NOMO-1 (cell line): Measurements from ENCODE around the gene GSC2.

Source experiments
- DNase-seq, 2 experiments: peaks; one replicate each; lab custom pipeline; 2025; ENCODE audit not compliant: unreplicated experiment in 2 of 2; lab: John Stamatoyannopoulos, UW

Gene GSC2

DNA sequence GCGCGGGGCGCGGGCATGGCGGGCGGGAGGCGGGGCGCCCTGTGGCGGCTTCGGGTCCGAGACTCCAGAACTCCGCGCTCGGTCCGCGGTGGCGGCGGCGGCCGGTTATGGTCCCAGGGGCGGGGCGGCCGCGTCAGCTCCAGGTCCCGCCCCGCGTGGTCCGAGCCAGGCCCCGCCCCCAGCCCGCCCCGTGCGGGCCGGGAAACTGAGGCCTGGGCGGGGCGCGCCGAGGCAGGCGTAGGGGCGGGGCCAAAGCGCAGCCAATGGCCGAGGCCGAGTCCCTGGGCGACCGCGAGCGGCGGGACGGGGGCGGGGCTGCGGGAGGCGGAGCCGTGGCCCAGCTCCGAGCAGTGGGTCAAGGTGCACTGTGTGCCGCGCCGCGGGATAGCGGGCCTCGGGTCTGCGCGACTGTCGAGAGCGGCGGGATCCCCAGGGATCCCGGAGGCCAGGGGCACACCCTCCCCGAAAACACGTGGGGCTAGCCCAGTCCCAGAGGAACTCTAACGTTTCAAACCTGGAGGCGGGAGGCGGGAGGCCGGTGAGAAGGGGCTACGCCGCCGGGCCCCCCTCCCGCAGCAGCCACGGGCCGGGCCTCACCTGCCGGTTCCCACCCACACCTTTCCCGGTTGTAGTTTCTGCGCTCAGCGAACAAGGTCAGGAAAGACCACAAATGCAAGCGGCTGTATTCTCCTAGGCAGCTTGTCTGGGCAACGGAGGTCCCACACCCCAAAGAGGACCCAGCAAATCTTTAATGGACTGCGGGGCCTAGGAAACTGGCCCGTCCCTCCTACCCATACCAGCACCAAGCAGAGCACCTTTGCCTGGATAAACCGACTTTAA is 28.8 kb upstream of the GSC2 start, which contains the start of gene SLC25A1:
SLC25A1 (minus strand) TSS at position 80 of the 840 bp plus-strand sequence; CDS start at position 17, 63 bp downstream.
- peak; percentile 75 to 81 for DNase-seq

DNA sequence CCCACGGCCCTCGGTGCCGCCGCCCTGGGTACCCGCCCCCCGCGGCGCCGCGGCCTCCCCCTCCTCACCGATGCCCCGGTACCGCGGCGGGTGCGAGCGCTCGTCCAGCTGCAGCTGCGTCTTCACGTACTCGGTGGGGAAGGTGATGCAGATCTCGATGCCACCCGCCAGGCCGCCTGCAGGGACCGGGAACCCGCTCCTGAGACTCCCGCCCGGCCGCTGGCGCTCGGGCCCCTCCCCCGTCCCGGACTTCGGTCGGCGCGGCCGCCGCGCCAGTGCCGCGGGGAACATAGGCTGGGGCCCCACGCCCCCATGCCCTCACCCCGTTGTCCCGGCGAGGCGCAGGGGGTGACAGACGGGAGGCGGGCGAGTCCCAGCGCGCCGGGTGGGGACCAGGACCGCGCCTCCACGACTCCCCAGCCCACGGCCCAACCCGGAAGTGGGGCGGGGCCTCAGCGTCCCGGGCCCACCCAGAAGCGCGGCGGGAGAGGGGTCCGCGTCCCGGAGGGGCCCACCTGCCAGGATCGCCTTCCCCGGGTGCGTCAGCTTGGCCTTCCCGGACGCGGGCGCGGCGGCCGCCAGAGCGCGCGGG is 28.1 kb upstream of the GSC2 start:
- DNase-seq: no peak

DNA sequence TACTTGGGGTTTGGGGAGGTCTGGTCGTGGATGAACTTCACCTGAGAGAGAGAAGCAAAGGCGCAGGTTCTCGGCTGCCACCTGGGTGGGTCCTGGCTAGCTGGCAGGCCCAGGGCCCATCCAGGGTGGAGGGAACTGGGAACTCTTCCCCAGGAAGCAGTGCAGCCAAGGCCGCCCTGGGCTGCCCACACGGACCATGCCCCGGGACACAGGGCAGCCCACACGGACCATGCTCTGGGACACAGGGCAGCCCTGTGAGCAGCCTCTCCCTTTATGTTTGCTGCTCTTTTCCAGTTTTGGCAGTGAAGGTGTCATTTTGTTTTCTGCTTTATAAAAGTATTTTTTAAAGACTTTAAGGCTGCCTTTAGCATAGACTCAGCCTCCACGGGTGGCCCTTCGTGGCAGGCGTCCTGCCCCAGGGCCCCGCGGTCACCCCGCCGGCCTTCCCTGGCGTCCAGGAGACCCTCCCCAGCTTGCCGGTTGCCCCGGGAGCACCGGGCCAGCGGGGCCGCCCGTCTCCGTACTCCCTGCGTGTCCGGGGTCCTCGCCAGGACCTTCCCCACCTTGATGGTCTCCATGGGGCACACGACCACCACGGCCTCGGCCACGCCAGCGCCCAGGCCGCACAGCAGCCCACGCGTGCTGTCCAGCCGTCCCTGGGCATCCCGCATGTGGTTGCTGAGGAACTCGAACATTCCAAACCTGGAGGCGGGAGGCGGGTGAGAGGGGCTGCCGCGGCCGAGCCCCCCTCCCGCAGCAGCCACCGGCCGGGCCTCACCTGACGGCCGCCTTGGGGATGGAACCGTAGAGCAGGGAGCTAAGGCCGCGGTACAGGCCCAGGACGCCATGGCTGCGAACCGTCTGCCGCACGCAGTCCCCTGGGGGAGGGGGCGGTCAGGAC is 27.3 kb upstream of the GSC2 start:
- no peak for DNase-seq

DNA sequence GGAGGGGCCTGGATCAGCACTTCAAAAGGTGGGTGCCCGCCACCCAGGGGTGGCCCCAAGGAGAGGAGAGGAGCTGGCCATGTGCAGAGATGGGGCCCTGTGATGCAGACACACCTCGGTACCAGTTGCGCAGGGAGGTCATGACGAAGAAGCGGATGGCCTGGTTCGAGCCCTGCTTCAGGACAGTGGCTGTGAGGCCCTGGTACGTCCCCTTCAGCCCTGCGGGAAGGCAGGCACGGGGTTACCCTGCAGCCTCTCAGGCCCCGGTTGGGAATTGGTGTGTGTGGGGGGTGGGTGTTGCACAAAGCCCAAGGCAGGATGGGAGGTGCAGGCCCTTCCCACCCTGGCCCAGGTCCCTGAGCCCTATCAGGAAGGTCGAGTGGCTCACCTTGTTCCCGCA is 26.6 kb upstream of the GSC2 start:
- no peak for DNase-seq

DNA sequence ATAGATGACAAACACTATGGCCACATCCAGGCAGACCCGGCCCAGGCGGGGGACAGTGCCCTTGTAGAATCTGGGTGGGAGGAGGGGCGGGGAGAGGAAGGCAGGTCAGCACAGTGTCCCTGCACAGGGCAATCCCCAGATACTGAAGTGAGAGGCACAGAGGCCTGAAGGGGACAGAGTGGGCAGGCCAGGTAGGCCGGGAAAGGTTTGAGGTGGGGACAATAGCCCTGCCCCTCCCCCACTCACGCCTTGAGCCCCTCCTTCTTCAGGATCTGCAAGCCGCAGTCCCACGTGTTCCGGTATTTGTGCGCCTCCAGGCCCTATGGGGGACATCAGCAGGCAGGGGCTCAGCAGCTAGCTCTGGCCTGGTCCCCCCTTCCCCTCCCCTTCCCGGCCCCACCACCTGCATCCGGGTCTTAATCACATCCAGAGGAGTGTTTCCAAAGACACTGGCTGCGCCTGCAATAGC is 26.1 kb upstream of the GSC2 start:
- no peak for DNase-seq

DNA sequence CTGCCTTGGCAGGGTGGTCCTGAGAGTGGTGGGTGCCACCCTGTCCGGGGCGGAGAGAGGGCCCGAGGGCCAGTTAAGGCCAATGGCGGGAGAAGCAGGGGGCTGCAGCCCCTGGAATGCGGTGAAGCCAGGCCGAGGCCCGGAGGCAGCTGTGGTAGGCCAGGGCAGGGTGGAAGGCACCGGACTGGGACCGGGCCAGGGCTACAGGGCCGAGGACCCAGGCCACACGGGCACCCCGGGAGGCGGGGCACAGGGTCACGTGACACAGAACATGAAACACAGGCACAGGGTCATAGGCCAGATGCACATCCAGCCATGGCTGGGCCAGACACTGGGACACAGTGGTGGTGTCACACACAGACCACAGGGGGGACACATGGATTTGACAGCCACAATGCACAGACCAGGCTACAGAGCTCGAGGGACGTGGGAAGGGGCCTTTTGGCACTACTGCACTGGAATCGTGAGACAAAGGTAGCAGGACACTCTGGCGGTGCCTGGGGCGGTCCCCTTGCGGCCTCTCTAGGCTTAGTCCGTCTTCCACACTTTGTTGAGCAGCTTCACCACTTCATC is 25.6 kb upstream of the GSC2 start:
- no peak for DNase-seq

DNA sequence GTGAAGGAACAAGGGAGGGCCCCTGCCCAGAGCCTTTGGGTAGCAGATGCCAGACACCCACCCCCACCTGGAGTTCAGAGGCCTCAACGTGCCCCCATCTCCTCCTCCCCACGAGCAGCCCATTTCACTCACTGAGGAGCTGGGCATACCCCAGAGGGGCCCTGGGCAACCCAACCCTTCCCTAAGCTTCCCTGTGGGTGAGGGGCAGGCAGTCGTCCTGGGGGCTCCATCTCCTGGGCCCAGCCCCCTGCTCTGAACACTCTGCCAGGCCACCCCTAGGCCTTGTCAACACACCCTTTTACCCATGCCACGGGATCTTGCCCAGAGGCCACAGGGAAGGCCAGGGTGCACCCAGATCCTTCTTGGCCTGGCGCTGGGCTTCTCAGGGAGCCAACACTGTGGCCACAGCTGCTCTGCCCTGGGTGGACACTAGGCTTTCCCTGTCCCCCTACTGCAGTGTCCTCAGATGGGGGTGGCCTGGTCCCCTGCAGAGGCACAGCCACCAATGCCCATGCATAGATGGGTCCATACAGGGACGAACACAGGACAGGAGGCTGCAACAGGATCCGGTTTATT is 25.0 kb upstream of the GSC2 start:
- DNase-seq: no peak

DNA sequence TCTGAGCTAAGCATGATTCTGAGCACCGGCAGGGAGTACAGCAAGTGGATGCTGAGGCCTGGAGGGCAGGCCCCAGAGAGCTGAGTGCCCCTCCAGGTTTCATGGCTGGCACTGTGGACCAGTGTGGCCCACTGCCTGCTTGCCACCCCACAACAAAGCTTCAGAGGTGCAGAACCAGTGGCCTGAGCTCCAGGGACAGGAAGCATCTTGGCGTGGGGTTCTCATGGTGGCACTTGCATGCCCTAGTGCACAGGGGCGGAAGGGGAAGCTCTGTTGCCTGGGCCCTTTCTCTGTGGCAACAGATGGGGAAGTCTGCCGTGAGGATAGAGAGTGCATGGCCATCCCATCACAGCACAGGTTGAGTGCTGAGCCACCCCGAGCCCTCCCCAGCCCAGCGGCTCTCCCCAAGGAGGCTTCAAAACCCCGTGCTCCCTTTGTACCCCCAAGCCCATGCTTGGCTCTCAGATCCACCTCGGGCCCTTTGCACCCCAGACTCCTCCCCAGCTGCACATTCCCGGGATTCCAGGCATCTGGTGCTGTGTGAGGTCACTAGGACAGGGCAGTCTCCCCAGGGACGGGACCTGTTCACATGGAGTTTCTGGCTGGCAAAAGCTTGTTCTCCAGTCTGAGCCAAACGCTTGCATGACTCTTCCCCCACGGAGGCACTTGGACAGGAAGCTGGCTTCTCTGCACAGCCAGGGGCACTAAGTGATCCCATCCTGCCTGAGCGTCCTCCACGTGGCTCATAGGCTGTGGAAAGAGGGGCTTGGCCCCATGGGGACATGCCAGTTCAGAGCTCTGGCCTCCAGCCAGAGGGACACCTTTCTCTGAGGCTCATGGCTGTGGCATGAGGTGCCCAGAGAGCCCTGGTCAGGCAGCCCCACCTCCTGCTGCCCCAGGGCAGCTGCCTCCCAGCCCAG is 24.3 kb upstream of the GSC2 start:
- DNase-seq: peak; percentile 43 to 68

DNA sequence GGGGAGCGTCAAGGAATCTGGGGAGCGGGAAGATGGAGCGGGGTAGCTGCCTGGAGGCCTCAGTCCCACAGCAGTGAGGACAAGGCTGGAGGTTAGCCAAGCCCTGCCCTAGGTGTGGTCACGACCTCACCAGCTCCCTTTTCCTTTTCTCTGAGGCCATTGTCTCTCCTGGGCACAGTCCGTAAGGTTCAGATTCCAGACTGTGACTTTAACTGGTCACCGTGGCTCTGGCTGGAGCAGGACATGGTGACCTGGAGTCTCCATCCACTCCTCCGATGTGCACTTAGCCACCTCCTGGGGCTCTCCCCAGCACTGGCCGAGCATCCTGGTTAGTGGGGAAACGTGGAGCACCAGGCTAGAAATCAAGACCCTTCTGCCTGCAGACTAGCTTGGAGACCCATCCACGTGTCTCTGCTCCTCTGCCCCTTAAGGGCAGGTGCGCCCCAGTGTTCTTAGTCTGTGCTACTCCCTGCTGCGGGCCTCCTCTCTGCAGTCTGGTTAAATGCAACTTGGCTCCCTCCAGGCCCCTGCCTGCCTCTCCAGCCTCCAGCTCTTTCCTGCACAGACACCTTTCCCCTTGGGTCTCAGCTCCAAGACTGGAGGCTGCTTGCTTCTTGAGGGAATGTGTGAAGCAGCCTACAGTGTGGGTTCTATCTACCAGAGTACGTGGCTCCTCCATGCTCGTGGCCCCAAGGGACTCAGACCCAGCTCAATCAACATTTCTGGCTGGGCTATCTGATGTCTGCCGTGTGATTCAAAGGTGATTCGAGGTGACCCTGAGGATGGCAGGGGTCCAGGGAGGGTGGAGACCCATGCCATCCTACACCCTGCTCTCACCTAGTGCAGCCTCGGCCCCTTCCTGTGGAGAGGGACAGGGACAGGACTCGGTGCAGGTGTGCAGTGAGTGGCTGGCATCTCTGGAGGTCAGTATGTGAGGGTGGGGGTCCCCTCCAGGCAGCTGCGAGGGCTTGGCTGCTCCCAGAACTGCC is 23.2 kb upstream of the GSC2 start:
- no peak for DNase-seq

DNA sequence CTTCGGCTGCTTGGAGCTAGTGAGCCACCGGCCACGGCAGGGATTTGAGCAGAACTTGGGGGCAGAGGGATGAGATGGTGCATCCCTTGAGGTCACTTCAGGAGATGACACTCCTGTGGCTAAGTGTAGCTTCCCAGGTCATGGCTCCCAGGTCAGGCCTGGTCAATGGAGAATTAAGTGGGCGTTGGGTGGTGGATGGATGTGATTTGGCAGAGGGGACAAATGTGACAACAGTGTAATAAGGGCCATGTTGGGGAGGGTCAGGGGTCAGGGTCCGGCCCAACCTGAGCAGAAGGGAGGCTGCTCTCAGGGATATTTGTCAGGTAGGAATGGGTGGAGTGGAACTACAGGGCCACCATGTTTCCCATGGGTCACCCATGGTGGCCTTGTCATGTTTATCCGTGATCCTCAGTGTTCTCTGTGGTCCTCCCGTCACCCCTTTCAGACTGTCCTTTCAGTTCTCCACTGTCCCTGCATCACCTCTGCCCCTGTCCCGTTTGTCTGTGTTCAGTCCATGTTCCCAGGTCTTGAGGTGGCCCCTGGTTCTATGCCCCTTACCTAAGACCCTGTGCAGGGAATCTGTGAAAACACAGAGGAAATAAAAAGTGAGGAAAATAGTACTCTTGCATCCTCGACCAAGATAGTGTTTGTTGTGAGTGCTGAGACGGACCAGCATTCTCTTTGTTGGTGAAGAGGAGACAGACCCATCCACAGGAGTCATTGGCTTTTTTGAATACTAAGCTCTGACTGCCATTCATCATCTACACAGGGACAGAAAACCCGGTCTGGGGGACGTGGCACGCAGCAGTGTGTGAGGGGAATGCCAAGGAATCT is 22.3 kb upstream of the GSC2 start:
- DNase-seq: no peak

DNA sequence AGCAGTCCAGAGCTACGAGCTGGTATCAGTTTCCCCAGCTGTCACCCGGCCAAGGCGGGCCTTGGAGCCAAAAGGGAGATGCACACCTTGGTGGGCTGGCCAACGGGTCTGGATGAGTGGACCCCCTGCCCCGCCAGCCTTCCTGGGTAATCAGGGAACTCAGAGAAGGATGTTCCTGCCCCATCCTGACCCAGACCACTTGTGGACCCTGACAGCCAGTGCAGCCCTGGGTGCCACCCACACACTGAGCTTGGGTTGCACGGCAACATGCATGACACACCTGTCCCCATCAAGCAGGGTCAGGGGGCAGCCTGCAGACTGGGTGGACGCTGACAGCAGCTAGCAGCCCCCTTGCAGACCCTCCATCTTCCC is 19.8 kb upstream of the GSC2 start:
- DNase-seq: no peak

DNA sequence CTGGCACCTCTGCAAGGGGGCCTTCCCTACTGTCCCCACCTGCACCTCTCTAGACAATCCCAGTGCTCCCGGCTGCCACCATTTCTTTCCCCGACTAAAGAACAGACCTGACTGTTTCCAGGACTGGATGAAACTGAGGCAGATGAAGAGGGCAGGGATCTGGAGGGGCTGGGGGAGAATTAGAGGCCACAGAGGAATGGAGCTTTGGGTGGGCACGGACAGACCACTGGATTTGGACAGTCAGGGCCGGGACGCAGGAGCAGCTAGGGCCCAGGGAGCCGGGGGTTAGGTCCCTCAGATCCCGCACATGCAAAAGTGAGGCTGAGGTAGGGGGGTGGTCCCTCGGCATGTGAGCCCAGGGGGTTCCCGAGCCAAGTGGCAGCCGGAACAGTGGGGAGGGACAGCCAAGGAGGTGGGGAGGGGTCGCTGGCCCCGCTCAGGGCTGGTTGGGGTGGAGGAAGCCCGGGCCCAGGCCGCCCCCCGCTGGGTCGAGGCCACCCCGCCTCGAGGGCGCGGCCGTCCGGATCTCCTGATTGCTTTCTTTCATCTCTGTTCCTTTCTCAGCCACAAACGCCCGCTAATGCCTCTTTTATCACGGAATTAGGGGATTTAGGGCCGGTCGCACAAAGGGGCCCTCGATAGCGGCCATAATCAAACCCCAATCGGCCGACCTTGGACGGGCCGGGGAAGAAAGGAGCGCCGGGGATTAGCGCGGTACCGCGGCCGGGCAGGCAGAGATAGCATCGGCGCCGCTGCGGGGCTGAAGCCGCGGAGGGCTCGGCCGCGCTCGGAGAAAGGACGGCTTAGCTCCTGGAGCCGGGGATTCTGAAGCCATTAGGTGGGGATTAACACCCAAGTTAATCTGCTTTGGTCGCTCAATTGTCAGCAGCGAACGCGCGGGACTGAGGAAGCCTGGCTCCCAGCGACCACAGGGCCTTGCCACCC is 19.2 kb upstream of the GSC2 start:
- no peak for DNase-seq

DNA sequence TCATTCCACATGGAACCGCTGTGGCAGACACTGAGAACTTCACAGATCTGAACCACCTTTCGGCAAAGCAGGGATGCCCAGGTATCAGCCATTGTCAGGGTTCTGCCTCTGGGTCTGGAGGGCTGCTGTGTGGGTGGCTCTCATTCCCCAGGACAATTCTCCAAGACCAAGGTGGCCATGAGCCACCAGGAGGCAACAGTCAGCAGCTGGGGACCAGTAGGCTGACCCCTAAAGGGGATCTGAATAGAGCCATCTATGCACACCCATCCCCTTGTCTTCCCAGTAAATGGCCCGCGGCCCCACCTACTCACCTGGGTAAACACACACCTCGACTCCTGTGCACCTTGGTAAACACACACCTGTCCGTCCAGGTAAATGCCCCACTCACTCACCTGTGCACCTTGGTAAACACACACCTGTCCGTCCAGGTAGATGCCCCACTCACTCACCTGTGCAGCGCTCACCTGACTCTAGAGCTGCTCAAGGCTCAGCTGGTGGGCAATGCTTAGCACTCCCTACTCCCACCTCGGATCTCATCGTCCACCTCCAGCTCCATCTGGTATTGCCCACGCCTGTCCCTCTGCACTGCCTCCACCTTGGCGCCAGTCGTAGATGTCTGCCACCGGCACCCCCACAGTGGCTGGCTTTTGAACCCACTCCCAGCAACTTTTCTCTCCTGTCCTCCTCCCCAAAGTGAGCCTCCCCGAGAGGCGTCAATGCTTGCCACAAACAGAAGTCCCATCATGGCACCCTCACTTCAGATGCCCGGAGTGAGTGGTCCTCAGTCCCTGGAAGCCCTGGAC is 18.2 kb upstream of the GSC2 start:
- no peak for DNase-seq

DNA sequence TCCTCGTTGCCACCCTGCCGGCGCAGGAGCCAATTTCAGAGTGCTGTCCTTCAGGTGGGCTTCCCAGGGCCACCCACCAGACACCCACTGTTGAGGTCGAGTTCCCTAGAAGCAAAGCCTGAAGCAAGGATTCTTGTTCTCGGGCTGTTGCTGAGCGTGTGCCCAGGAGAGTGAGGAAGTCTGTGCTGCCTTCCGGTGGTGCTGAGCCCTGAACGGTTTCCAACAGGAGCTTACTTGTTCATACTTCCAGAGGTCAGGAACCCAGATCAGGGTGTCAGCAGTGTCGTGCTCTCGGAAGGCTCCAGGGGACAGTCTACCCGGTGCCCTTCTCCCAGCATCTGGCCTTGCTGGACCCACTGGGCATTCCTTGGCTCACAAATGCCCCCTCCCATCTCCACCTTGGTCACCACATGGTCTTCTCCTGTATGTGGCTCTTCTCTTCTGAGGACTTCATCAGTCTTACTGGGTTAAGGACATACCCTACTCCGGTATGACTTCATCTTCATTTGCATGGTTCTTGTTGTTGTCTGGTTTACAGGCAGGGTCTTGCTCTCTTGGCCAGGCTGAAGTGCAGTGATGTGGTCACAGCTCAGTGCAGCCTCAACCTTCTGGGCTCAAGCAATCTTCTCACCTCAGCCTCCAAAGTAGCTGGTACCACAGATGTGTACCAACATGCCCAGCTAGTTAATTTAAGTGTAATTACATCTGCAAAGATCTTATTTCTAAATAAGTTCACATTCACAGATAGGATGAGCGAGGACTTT is 17.2 kb upstream of the GSC2 start:
- DNase-seq: no peak

DNA sequence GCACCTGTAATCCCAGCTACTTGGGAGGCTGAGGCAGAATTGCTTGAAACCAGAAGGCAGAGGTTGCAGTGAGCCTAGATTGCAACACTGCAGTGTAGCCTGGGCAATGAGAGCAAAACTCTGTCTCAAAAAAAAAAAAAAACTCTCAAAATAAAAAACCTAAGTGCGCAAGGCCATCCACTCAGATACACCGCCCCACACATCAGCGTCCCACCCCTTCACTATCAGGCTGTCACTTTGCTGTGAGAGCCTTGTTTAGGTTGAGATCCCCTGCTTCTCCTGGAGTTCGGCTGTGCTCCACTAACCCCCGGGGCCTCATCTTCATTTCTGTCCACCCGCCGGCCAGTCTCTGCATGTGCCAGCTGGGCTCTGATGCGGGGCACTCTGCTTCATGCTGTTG is 16.3 kb upstream of the GSC2 start:
- DNase-seq: no peak
